Transverse colon (tissue), 4 donors: Measurements from ENCODE around the gene APLP1.

ENCODE experiments used
- POLR2A ChIP-seq: fragments of 450-650 bp; IDR thresholded peaks from one replicate; pipeline ENCODE4 v1.6.1; 2016; ENCODE audit warnings: antibody characterized with exemption, mild to moderate bottlenecking, moderate library complexity
- POLR2AphosphoS5 ChIP-seq, 3 donors: sonication (generic); formaldehyde crosslinking; IDR thresholded peaks; one replicate each; pipeline ENCODE4 v1.6.1; 2016; ENCODE audit warnings: antibody characterized with exemption in 3 of 3
- TF ChIP-seq, protein P1 (sequence below), 5 experiments: fragments of 200-600 bp in 3 of 5; fragments of 450-650 bp in 2 of 5; sonication (generic) in 3 of 5; IDR thresholded peaks; 1 replicate in 2 of 5; 2 replicates in 3 of 5; pipeline ENCODE4 v1.5.1; 2016 to 2017; ENCODE audit warnings: antibody characterized with exemption in 5 of 5, inconsistent platforms in 3 of 5, mild to moderate bottlenecking in 2 of 5, moderate library complexity in 1 of 5

DNA sequence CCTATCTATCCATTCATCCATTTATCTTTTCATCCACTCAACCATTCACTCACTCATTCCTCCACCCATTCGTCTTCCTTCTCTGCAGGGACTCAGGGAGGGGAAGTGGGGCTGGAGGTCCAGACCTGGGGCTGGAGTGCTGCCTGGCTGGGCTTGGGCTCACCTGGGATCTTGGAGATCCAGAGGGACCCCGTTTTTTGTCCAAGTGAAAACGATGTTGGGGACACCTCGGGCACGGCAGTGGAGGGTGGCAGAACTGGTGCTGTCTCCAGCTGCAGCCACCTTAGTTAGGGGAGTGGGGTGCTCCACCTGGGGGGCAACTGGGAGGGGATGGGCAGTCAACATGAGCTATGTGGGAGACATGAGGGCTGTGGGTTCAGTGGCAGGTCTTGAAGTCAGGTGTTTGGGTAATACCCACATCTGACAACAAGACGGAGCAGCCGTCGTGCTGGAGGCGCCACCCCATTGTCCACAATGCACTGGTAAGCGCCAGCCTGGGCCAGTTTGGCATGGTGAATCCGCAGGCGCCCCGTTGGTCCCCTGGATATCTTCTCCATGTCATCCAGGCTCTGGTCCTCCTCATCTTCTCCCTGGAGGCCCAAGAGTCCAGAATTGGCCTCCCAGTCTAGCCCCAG, 26.3 kb upstream of the APLP1 start:
- TF ChIP-seq, protein P1, sequence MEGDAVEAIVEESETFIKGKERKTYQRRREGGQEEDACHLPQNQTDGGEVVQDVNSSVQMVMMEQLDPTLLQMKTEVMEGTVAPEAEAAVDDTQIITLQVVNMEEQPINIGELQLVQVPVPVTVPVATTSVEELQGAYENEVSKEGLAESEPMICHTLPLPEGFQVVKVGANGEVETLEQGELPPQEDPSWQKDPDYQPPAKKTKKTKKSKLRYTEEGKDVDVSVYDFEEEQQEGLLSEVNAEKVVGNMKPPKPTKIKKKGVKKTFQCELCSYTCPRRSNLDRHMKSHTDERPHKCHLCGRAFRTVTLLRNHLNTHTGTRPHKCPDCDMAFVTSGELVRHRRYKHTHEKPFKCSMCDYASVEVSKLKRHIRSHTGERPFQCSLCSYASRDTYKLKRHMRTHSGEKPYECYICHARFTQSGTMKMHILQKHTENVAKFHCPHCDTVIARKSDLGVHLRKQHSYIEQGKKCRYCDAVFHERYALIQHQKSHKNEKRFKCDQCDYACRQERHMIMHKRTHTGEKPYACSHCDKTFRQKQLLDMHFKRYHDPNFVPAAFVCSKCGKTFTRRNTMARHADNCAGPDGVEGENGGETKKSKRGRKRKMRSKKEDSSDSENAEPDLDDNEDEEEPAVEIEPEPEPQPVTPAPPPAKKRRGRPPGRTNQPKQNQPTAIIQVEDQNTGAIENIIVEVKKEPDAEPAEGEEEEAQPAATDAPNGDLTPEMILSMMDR (IDR thresholded peaks at IDR 0.05) = no peak
- TF ChIP-seq POLR2A = no peak
- TF ChIP-seq POLR2AphosphoS5 (IDR thresholded peaks at IDR 0.05) = no peak
